Epidermal melanocyte (primary cell): ENCODE measurements around the gene ZNF750.

Source experiments
- DNase-seq: peaks from one replicate; pipeline ENCODE4 v3.0.0; 2011; ENCODE audit warnings: low spot score; ENCODE audit not compliant: insufficient read length

ZNF750 gene

DNA sequence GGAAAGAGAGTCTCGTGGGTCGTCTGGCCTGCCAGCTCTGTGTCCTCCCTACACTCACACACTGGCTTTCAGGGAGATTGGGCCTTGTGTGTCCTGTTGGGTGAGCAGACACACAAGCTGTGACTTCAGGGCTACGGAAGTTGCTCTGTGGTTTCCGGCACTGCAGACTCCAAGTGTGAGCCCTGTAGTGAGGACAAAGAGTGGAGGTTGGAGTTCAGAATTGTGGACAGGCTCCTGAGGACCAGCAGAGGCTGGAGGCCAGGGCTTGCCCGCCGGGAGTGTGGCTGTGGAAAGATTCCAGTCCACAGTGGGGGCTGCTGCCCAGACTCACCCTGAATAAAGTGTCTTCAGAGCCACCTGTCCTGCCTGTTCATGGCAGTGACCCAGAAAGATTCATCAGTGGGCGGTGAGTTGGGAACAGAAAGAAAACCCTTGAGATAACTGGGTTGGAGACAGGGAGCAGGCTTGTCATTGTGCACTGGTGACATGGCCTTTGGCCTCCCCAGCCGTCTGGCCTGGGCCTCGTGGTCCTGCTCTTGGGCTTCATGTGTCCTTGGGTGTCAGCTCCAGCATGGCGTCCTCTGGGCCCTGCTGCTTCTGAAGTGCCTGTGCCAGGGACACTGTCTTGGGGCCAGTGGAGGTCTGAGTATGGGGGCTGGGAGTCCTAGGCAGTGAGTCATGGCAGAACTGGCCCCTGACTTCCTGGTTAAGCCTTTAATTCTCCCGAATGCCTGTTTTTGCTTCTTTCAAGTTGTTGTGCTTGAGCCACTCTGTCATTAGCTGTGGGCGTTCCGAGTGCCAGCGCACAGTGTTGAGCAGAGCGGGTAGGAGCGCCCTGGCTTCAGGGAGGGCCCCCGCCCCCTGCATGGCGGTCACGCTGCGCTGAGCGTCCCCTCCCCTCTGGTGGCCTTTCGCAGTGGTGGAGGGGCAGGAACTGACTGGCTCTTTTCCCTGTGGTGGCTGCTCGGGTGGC is 19.9 kb upstream of the ZNF750 start:
- DNase-seq = no peak

DNA sequence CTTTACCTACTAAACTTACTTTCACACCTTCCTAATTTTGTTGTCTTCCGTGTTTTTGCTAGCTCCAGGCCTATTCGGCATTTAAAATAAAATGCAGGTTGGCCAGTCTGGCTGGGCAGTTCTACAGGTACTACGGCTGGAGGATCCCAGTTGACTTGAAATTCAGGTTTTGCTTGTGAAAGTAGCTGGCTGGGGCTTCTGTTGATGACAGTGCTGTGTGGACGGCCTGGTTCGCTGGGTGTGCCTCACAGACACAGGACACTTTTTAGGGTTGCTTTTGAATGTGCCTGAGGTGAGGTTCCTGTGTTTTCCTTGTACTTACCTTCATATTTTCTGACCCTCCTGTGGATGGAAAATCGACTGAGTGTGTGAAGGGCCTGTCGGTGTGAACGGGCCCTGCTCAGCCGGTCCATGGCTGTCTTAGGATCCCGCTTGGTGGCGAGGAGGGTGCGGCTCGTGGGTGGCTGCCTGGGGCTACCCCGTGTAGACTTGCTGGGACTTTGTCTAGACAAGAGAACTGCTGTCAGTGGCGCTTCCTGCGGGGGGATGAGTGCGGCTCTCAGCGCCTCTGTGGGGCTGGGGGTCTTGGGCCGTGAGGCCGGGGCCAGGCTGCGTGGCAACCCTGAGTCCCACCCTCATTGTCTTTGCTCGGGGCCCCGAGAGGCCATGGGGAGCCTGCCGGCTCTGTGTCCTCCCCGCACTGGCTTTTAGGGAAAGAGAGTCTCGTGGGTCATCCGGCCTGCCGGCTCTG is 18.7 kb upstream of the ZNF750 start:
- no peak for DNase-seq

DNA sequence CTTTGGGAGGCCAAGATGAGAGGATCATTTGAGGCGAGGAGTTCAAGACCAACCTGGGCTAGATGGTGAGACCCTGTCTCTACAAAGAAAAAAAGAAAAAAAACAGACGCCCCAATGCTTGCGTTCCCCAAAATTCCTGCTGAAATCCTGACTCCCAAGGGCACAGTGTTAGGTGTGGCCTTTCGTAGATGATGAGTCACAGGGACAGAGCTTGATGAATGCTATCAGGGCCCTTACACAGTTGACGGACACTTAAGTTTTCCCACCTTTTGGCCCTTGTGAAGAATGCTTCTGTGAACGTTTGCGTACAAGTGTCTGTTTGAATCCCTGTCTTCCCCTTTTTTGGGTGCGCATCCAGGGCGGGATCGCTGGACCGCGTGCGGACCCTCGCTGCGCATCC is 16.5 kb upstream of the ZNF750 start:
- no peak for DNase-seq

DNA sequence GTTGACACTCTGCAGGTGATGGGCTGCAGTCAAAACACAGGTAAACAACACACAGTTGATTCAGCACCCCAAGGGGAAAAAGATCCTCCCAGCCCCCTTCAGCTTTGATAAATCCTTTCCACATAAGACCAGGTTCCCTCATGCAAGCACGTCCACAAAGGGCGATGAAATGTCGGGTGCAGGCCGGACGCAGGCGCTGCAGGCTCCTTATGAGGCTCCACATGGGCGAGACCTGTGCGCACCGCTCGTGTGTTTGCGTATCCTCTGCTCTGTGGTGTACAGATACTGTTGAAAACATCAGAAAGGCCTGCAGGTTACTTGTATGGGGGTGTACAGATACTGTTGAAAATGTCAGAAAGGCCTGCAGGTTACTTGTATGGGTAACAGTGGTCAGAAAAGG is 14.4 kb upstream of the ZNF750 start:
- no peak for DNase-seq

DNA sequence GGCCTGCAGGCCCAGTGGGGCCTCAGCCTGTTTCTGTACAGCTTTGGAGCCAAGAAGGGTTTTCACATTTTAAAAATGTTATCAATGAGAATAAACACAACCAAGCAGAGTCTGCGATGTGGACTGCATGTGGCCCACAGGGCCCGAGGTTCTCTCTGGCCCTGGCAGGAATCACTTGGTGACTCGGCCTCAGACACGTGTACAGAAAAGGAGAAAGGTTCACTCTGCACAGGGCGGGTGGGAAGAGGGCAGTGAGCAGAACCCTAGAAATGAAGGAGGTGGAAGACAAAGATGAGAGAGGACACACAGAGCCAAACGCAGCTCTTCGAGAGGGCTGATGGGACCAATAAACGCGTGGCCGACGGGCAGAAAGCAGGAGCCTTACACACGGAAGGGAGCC is 11.6 kb upstream of the ZNF750 start:
- no peak for DNase-seq

DNA sequence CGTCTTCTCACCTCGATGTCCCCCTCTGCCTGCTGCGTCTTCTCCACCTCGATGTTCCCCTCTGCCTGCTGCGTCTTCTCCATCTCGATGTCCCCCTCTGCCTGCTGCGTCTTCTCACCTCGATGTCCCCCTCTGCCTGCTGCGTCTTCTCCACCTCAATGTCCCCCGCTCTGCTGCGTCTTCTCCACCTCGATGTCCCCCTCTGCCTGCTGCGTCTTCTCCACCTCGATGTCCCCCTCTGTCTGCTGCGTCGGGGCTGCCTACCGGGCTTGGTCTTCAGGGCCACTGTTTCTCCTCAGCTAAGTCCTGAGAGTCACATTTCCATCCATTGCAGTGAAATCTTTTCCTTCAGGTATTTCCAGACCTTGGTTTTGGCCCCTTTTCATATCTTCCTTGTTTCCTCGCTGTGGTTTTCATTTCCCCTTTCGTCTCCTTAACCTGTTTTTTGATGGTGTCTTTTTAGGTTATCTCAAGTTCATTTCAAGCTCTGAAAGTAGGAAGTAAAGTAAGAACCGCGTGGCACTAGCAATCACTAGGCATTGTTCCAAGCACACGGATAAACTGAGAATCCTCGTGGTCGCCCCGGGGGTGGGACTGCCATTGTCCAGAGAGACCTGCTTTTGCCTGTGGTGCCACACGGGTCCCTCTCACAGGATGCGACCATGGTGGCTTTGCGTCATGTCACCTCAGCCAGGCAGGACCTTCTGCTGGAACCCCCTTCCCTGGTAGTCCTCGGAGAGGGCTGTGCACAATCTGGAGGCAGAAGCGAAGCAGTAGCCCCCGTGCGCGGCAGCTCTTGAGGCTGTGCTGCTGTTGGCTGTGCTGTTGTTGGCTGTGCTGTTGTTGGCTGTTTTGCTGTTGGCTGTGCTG is 9.5 kb upstream of the ZNF750 start:
- no peak for DNase-seq

DNA sequence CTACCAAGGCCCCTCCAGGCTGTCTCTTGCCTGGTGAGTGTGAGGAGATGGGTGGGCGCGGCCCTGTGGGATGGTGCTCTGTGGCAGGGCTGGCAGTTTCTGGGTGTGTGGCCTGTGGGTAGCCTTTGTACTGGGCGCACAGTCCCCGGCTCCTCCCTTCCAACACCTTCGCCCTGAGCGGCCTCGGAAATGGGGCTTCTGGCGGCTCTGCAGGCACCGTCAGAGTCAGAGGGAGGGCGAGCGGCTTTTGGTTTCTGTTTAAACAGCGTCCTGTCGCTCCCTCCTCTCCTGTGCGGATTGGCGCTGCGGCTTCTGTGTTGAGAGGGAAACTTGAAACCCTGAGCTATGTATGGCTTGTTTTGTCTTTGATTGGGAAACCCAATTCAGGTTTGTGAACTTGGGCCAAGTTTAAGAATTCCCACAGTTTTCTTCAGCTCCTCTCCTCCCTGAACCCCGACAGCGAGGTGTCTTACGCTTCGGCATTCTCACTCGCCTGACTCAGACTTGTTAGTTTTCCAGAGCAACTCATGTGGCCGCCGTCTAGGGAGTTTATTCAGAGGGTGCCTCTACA is 8.3 kb upstream of the ZNF750 start:
- DNase-seq = no peak

DNA sequence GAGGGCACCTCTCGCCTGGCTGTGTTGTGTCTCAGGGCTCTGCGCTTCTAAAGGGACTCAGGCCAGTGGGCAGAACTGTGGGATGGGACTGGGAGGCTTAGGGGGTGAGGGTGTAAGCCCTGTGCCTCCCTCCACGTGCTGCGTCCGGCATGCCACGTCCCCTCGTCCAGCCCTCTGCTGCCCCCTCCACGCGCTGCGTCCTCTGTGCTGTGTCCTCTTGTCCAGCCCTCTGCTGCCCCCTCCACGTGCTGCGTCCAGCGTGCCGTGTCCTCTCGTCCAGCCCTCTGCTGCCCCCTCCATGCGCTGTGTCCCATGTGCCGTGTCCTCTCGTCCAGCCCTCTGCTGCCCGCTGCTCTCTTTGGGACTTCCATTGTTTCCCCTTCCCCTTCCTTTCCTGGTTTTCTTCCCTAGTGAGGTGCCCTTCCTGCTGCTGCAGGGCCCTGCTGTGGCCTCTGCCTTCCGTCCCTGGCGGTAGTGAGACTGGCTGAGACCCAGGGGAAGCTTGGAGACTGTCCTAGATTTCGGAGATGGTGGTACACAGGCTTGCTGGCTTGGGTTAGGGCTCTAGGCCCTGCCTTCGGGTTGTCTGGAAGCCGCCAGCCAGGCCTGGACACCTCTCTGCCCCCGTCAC is 6.4 kb upstream of the ZNF750 start:
- DNase-seq = no peak

DNA sequence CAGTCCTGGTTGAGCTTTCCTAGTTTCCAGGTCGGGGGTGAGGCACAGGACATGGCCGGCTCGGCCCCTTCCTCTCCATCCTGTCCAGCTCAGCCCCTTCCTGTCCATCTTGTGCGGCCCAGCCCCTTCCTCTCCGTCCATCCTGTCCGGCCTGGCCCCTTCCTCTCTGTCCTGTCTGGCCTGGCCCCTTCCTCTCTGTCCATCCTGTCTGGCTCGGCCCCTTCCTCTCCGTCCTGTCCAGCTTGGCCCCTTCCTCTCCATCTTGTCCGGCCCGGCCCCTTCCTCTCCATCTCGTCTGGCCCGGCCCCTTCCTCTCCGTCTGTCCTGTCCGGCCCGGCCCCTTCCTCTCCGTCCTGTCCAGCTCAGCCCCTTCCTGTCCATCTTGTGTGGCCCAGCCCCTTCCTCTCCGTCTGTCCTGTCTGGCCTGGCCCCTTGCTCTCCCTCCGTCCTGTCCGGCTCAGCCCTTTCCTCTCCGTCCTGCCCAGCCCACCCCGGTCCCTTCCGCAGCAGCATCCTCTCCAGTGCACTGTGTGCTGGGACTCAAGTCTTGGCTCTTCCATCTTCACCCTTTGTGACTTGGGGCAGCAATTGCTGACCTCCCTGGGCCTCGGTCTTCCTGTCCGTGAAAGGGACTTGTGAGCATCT is 5.5 kb upstream of the ZNF750 start:
- no peak for DNase-seq

DNA sequence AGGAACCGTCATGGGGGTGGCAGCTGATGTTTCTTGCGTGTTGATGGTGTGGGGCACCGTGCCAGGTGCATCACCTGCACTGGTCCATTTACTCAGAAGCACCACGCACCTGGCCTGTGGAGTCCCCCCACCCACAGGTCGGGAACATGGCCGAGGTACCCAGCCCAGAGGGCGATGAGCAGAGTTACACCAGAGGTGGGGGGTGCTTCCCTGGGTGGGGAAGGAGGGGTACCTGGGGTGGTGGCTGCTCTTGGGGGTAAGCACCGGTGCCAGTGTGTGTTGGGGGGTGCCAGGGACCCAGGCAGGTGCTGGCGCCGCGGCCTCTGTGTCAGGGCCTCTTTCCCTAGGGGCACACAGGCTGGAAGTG is 5.0 kb upstream of the ZNF750 start:
- DNase-seq = no peak

DNA sequence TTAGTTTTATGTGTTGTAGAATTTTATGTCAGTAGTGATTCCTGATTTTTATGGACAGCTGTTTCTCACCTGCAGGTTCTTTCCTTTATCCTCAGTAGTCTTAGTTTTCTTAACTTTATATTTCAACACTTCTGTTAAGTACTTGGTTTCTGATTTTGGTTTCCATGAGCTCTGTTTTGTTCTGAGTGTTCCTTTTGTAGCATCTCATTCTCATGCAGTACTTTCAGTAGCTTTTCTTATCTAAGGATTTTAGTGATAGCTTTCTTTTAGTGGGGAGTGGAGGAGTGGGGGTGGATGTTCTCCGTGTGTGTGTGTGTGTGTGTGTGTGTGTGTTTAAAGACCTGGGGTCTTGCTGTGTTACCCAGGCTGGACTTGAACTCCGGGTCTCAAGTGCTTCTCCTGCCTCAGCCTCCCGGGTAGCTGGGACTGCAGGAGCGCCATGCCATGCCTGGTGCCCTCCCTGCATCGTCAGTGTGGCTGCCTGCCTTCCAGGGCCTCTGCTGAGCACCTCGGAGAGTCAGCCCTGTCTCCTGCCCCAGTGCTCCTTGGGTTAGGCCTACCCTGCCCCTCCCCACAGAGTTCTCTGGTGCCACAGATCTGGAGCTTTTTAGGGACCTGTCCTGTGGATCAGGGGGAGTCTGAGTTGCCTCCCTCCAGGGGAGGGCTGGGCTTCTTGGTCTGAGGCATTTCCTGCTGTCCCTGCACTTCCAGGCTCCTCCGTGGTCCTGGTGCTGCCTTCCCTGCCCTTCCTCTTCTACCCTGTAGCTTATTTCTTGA is 4.3 kb upstream of the ZNF750 start:
- DNase-seq = no peak

DNA sequence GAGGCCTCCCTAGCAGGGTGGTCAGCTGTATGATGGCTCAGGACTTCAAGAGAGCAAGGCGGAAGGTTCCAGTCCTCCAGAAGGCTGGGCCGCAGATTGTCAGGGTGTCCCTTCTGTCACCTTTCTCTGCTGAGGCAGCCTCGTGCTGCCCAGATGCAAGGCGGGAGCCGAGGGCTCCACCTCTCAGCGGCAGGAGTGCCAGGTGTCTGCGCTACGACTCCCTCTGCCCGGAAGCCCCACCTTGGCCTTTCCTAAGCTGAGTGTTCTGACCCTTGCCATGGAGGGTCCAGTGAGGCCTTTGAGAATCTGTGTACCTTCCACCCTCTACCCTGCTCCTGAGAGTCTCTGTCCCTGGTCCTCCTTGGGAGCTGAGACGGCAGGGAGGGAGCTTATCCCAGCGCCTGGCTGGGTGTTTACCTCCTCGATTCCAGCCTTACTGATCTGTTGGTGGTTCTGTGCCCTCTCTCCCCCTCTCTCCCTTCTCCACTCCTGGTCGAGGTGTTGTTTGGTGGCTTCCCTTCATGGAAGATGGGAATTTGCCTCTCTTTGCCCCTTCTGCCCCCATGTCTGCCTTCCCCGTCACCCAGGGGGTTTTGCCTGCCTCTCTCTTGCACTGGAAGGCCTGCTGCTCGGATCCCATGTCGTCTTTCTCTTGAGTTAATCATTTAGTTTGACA is 2.2 kb upstream of the ZNF750 start:
- DNase-seq = no peak

DNA sequence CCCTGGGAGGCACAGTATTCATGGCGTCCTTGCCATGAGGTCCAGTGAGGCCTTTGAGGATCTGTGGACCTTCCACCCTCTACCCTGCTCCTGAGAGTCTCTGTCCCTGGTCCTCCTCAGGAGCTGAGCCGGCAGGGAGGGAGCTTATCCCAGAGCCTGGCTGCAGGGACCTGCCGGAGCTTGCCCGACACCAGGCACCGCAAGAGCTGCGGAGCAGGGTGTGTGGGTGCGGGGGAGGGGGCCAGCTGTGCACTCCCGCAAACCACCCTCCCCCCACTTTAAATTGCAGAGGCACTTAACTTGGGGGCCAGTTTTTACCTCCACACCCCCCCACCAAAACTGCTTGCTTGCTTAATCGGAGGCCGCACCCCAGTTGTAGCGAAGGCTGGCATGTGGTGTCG is 609 bp upstream of the ZNF750 start:
- DNase-seq = no peak

DNA sequence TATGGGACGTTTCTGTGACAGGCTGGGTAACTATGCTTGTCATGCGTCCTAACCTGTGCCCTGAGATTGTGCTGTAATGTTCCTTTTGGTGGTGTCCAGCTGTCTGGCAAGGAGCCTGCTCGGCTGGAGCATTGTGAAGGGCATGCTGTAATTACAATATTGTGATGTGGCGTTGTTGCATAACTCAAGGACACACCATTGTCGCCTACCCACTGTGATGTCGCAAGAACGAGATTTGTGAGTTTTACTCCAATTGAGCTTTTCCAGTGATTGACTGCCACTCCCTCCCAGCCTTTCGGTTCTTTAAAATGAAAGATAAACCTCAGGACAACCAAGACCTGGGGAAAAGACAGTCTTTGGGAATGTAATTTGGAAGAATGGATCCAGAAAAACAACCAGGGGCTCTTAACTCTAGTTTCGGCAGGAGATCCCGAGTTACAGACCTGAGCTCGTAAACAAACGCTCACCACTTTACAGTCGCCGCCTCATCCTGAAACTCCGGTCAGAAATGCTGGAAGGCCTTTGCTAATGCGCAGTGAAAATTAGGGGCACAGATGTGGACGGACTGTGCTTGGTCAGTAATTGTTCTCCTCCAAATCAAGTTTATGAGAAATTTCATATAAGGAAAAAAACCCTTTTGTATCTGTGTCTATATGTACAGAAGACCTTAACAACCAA is 1.3 kb downstream of the ZNF750 start:
- no peak for DNase-seq

DNA sequence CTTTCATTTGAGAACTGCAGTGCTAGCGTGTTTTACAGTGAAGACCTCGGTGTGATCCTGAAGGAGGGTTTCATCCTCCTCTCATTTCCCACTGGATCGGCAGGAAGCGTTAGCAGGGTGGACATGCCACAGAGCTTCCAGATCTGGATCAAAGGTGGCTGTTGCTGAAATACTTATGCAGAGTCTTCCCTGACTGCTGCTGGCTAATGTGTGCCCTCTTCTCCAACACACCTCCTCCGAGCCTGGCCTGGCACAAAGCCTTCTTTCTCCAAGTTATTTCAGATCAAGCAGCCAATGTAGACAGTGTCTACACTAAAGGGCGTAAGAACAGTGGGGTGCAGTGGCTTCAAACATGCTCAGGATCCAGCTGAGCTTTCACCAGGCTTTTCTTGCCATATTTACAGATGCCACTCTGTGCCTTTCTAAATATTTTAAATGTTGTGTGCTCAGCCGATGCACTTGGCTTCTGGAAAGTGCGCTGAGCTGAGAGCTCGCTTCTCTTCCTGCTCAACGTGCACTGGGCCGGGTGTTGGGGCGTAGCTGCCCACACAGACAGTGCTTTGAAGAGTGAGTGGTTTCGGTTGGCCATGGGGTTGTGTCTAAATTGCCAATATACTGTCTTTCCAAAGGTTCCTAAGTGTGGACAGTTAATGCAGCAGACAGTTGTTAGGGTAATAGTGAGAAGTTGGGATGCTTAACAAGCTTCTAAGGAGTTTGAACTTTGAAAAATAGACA is 2.1 kb downstream of the ZNF750 start:
- DNase-seq = no peak

DNA sequence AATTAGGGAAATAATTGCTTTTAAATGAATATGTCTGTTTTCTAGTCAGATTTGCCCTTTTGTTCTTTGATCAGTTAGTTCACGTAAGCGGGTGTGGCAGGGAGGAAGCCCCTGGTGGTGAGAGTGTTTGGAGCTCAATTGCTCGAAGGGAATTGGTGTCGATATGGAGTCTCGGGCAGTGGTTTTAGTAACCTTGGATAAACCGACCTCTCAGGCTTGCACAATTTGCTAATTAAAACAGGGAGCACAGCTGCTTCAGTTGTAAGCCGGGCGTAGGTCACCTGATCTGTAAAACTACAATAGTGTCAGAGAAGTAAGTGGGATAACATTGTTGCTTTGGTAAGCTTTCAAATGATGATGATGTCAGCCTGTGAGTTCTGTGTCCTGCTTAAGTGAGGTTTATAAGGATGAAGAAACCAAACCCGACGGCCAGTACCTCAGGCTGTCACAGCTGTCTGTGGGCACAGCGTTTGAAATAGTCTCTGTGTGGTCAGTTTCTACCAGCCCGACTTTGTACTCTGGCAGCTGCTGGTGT is 2.9 kb downstream of the ZNF750 start:
- DNase-seq = no peak

DNA sequence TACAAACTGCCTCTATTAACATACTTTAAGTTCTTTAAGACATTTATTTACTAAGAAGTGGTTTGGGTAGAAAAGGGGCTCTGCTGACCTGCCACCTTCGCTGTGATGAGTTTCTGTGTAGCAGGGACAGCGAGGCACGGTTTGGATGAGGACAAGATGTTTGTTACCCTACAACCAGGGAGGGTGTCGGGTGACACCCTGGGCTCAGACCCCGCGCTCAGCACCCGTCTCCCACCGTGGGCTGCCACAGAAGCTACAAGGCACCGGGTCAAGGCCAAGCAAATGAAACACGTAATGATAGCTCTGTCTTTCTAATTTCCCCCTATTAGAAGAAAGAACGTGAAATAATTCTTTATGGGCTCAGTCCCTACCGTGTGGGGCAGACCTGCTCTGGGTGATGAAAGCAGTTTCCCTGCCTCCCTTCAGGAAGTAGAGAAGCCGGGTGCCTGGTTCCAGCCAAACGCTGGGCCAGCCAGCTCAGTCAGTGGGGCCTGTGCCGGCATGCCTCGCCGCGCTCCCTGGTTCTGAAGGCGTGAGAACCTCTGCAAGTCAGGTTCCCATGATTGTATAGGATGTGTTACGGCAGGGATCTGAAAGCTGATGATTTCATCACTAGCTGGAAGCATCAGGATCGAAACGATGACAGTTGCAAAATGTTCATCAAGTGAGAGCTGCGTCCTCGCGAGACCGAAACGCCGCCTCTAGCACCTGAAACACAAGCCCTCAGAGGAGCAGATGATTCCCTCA is 3.9 kb downstream of the ZNF750 start:
- DNase-seq = no peak
